Activated CD4-positive, alpha-beta T cell treated with anti-CD3 and anti-CD28 coated beads, Interleukin-2, amount 10 ng/mL, durations not matched to agents 24 days and 14 days (primary cell): ENCODE results near the gene PDE10A. TPM values are rescaled to one million over a fixed set of nuclear protein-coding genes. Genes with fewer than 3 reads are reported as not detected.
"Not testable (repeated sequence)": the region's sequence is repeated elsewhere in the genome, so short reads cannot be mapped to it uniquely, and the experiment has no call there.

Experiments
- DNase-seq: peaks from one replicate; pipeline ENCODE4 v3.0.0; 2022
- H3K27ac Mint-ChIP-seq: one replicate; pipeline ENCODE4 v1.8.0; 2022; ENCODE audit warnings: mild to moderate bottlenecking, mixed read lengths
- H3K27me3 Mint-ChIP-seq: one replicate; pipeline ENCODE4 v1.8.0; 2022; ENCODE audit warnings: mixed read lengths
- H3K36me3 Mint-ChIP-seq: one replicate; pipeline ENCODE4 v1.8.0; 2022; ENCODE audit warnings: low read depth, mild to moderate bottlenecking, mixed read lengths
- H3K4me1 Mint-ChIP-seq: one replicate; pipeline ENCODE4 v1.8.0; 2021; ENCODE audit warnings: mixed read lengths
- H3K4me3 Mint-ChIP-seq: one replicate; pipeline ENCODE4 v1.8.0; 2022; ENCODE audit warnings: mild to moderate bottlenecking, moderate library complexity, mixed read lengths
- H3K9me3 Mint-ChIP-seq: one replicate; pipeline ENCODE4 v1.8.0; 2021; ENCODE audit warnings: mixed read lengths
- intact Hi-C: fragments of 100-400 bp; cut with micrococcal nuclease; formaldehyde crosslinking; loops from one replicate; pipeline ENCODE4 v1.15.1; 2023
- total RNA-seq: library from RNA; stranded (reverse); gene quantifications from 2 replicates; pipeline ENCODE4 v1.2.3, GENCODE V29; 2022

PDE10A gene
- total RNA-seq, 1 donor from 2014 or later = not detected

- H3K9me3 Mint-ChIP-seq = no peaks in the 10 kb centered on the region
- H3K36me3 Mint-ChIP-seq = no peaks in the 10 kb centered on the region
- no peak overlapping the region for H3K27ac Mint-ChIP-seq
- H3K4me3 Mint-ChIP-seq = no peak overlapping the region
- intact Hi-C loops = no loop called here
- no peak for DNase-seq
- no peaks in the 10 kb centered on the region for H3K4me1 Mint-ChIP-seq
- no peaks in the 10 kb centered on the region for H3K27me3 Mint-ChIP-seq
Measured at GRCh38 chr6:165616116-165616515, 46.9 kb downstream of the PDE10A start.

- intact Hi-C loops = no loop called here
- Mint-ChIP-seq H3K9me3 (no peaks in the 10 kb centered on the region), H3K4me1 (no peaks in the 10 kb centered on the region), H3K36me3 (no peaks in the 10 kb centered on the region), H3K4me3 (no peak overlapping the region), H3K27me3 (no peaks in the 10 kb centered on the region), H3K27ac (no peak overlapping the region)
- no peak for DNase-seq
Measured at GRCh38 chr6:165615636-165616035, 47.4 kb downstream of the PDE10A start.

GRCh38 chr6:165611294-165611693 lies 51.7 kb downstream of the PDE10A start:
- Mint-ChIP-seq H3K4me3 (no peak overlapping the region), H3K27ac (no peak overlapping the region), H3K27me3 (no peaks in the 10 kb centered on the region), H3K36me3 (no peaks in the 10 kb centered on the region), H3K9me3 (no peaks in the 10 kb centered on the region), H3K4me1 (no peaks in the 10 kb centered on the region)
- intact Hi-C loops = no loop called here
- no peak for DNase-seq

- H3K27me3 Mint-ChIP-seq, DNase-seq, H3K9me3 Mint-ChIP-seq, H3K36me3 Mint-ChIP-seq, H3K4me1 Mint-ChIP-seq, H3K4me3 Mint-ChIP-seq, intact Hi-C loops, H3K27ac Mint-ChIP-seq: not testable (repeated sequence)
Measured at GRCh38 chr6:165608577-165608976, 54.5 kb downstream of the PDE10A start.

- no peaks in the 10 kb centered on the region for H3K36me3 Mint-ChIP-seq
- intact Hi-C loops = no loop called here
- no peak overlapping the region for H3K27ac Mint-ChIP-seq
- H3K4me3 Mint-ChIP-seq = no peak overlapping the region
- H3K27me3 Mint-ChIP-seq = no peaks in the 10 kb centered on the region
- no peaks in the 10 kb centered on the region for H3K4me1 Mint-ChIP-seq
- no peaks in the 10 kb centered on the region for H3K9me3 Mint-ChIP-seq
- no peak for DNase-seq
Measured at GRCh38 chr6:165606740-165607008, 56.4 kb downstream of the PDE10A start.

- Mint-ChIP-seq H3K36me3 (no peaks in the 10 kb centered on the region), H3K27ac (no peak overlapping the region), H3K4me3 (no peak overlapping the region), H3K9me3 (no peaks in the 10 kb centered on the region), H3K4me1 (no peaks in the 10 kb centered on the region), H3K27me3 (no peaks in the 10 kb centered on the region)
- no peak for DNase-seq
- intact Hi-C loops = no loop called here
Measured at GRCh38 chr6:165605901-165606739, 56.9 kb downstream of the PDE10A start.

- intact Hi-C loops = no loop called here
- no peaks in the 10 kb centered on the region for H3K9me3 Mint-ChIP-seq
Measured at GRCh38 chr6:165605182-165605875, 57.7 kb downstream of the PDE10A start.

GRCh38 chr6:165602291-165602690 lies 60.8 kb downstream of the PDE10A start:
- H3K27me3 Mint-ChIP-seq = no peaks in the 10 kb centered on the region
- no peak overlapping the region for H3K4me3 Mint-ChIP-seq

More at GRCh38 chr6:165605182-165605875, 57.7 kb downstream of the PDE10A start:
- H3K27me3 Mint-ChIP-seq = no peaks in the 10 kb centered on the region
- H3K27ac Mint-ChIP-seq = no peak overlapping the region
- no peak overlapping the region for H3K4me3 Mint-ChIP-seq
- no peaks in the 10 kb centered on the region for H3K4me1 Mint-ChIP-seq
- H3K36me3 Mint-ChIP-seq = no peaks in the 10 kb centered on the region
- no peak for DNase-seq

GRCh38 chr6:165600606-165601005 lies 62.4 kb downstream of the PDE10A start:
- no peaks in the 10 kb centered on the region for H3K9me3 Mint-ChIP-seq
- no peak overlapping the region for H3K4me3 Mint-ChIP-seq
- H3K4me1 Mint-ChIP-seq = no peaks in the 10 kb centered on the region
- intact Hi-C loops = no loop called here
- no peaks in the 10 kb centered on the region for H3K27me3 Mint-ChIP-seq
- H3K27ac Mint-ChIP-seq = no peak overlapping the region
- H3K36me3 Mint-ChIP-seq = no peaks in the 10 kb centered on the region
- no peak for DNase-seq

More at GRCh38 chr6:165602291-165602690, 60.8 kb downstream of the PDE10A start:
- Mint-ChIP-seq H3K27ac (no peak overlapping the region), H3K36me3 (no peaks in the 10 kb centered on the region), H3K4me1 (no peaks in the 10 kb centered on the region), H3K9me3 (no peaks in the 10 kb centered on the region)
- intact Hi-C loops = no loop called here
- DNase-seq = no peak

- intact Hi-C loops = no loop called here
- Mint-ChIP-seq H3K4me1 (no peaks in the 10 kb centered on the region), H3K36me3 (no peaks in the 10 kb centered on the region), H3K4me3 (no peak overlapping the region), H3K27ac (no peak overlapping the region), H3K27me3 (no peaks in the 10 kb centered on the region), H3K9me3 (no peaks in the 10 kb centered on the region)
- no peak for DNase-seq
Measured at GRCh38 chr6:165599596-165600487, 63.2 kb downstream of the PDE10A start.

GRCh38 chr6:165599121-165599520 lies 63.9 kb downstream of the PDE10A start:
- Mint-ChIP-seq H3K27ac (no peak overlapping the region), H3K9me3 (no peaks in the 10 kb centered on the region), H3K36me3 (no peaks in the 10 kb centered on the region), H3K4me1 (no peaks in the 10 kb centered on the region), H3K27me3 (no peaks in the 10 kb centered on the region), H3K4me3 (no peak overlapping the region)
- intact Hi-C loops = no loop called here
- no peak for DNase-seq

- intact Hi-C loops = no loop called here
- Mint-ChIP-seq H3K36me3 (no peaks in the 10 kb centered on the region), H3K4me3 (no peak overlapping the region), H3K4me1 (no peaks in the 10 kb centered on the region), H3K9me3 (no peaks in the 10 kb centered on the region), H3K27me3 (no peaks in the 10 kb centered on the region), H3K27ac (no peak overlapping the region)
- no peak for DNase-seq
Measured at GRCh38 chr6:165597821-165598220, 65.2 kb downstream of the PDE10A start.

GRCh38 chr6:165594584-165595333 lies 68.3 kb downstream of the PDE10A start:
- Mint-ChIP-seq H3K4me3 (no peak overlapping the region), H3K9me3 (no peaks in the 10 kb centered on the region), H3K4me1 (no peaks in the 10 kb centered on the region), H3K36me3 (no peaks in the 10 kb centered on the region), H3K27me3 (no peaks in the 10 kb centered on the region), H3K27ac (no peak overlapping the region)
- DNase-seq = no peak
- intact Hi-C loops = no loop called here
